ENCODE data around the gene FAM185A. TPM values are rescaled to one million over a fixed set of nuclear protein-coding genes. Genes with fewer than 3 reads are reported as not detected.
A peak's percentile ranks its signal among the peaks of the same experiment; 100 is the strongest.
"Not testable (repeated sequence)": the region's sequence is repeated elsewhere in the genome, so short reads cannot be mapped to it uniquely, and the experiment has no call there.

Gene FAM185A
- total and polyA plus RNA-seq, 2 of the 4 experiments (the other 2 are of a cell fraction), result 3.6 to 4.3 TPM

DNA sequence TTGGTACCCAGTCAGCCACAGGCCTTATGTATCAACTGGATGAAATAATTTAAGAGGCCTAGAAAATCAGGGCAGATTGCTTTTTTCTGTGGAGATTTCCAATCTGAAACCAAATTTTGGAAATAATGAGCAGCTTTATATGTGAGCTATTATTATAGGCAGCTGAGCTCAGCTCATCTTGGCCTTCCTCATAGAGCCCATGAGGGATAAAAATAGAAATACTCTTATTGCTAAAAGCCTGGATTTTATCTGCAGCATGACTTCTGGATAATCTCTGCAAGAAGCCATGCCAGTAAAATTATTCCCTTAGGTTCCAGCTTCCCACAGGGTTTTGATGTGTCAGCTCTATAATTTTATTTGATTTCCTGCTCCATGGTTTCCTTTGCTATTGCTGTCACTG is 43.0 kb downstream of the FAM185A start:
- ATAC-seq (ENCODE audit: low read depth); CTCF ChIA-PET; POLR2A ChIA-PET (ENCODE audit: unreplicated experiment); H2BK5ac ChIP-seq (ENCODE audit: low read depth, low read length, poor library complexity, severe bottlenecking); H3K9me3 ChIP-seq (ENCODE audit: control insufficient read depth, insufficient read depth, low read length); H3K4me3 ChIP-seq (ENCODE audit: insufficient read depth, low read depth, low read length); intact Hi-C loops (cut with micrococcal nuclease); H2AK5ac ChIP-seq (ENCODE audit: low read depth, low read length); H3K9me1 ChIP-seq (ENCODE audit: insufficient read depth, low read length); BruUV-seq (replicated peaks); H3K14ac ChIP-seq (replicated peaks; ENCODE audit: low read depth, low read length); H4K91ac ChIP-seq (ENCODE audit: insufficient read depth, low read depth, low read length); H2AK9ac ChIP-seq (replicated peaks; ENCODE audit: low read depth, low read length, poor library complexity); in situ Hi-C loops (cut with MboI; ENCODE audit: low sequenced_read_pairs); H2AFZ ChIP-seq (replicated peaks; ENCODE audit: low read length, poor library complexity); H3K18ac ChIP-seq (ENCODE audit: low read depth, low read length); H3K4ac ChIP-seq (ENCODE audit: low read depth, low read length); H3K27ac ChIP-seq (ENCODE audit: insufficient read depth, low read length); H3K79me1 ChIP-seq (ENCODE audit: low read depth in 1 of 2, low read length in 2 of 2); H3K9ac ChIP-seq (ENCODE audit: low read depth, low read length); DNase-seq; H3K4me2 ChIP-seq (ENCODE audit: low read depth, low read length); H3K56ac ChIP-seq (ENCODE audit: extremely low read depth, insufficient read depth, low read length); H4K5ac ChIP-seq (ENCODE audit: low read depth, low read length); H3K23ac ChIP-seq (ENCODE audit: low read depth, low read length); H4K8ac ChIP-seq (ENCODE audit: low read depth in 2 of 2, low read length in 2 of 2); H2BK120ac ChIP-seq (ENCODE audit: low read depth, low read length); H3K27me3 ChIP-seq (ENCODE audit: control insufficient read depth, insufficient read depth, low read length); H3K4me1 ChIP-seq (ENCODE audit: control insufficient read depth, insufficient read depth, low read length); H2BK15ac ChIP-seq (ENCODE audit: low read depth, low read length); dilution Hi-C loops (cut with HindIII; ENCODE audit: low sequenced_read_pairs, unreplicated experiment); H3K36me3 ChIP-seq (ENCODE audit: control insufficient read depth, insufficient read depth, low read length); H2BK20ac ChIP-seq (ENCODE audit: low read depth, low read length); H4K20me1 ChIP-seq (ENCODE audit: insufficient read depth, low read length): not testable (repeated sequence)

GRCh38 chr7:102794567-102794966 is 45.8 kb downstream of the FAM185A start:
- H2BK20ac ChIP-seq (ENCODE audit: low read depth, low read length); H3K27me3 ChIP-seq (ENCODE audit: control insufficient read depth, insufficient read depth, low read length); H4K20me1 ChIP-seq (ENCODE audit: insufficient read depth, low read length); H2AFZ ChIP-seq (replicated peaks; ENCODE audit: low read length, poor library complexity); H3K9ac ChIP-seq (ENCODE audit: low read depth, low read length); H2BK15ac ChIP-seq (ENCODE audit: low read depth, low read length); H2BK5ac ChIP-seq (ENCODE audit: low read depth, low read length, poor library complexity, severe bottlenecking); H3K23ac ChIP-seq (ENCODE audit: low read depth, low read length); H3K9me1 ChIP-seq (ENCODE audit: insufficient read depth, low read length); H3K4me2 ChIP-seq (ENCODE audit: low read depth, low read length); H3K4me3 ChIP-seq (ENCODE audit: insufficient read depth, low read depth, low read length); H3K9me3 ChIP-seq (ENCODE audit: control insufficient read depth, insufficient read depth, low read length); H3K4ac ChIP-seq (ENCODE audit: low read depth, low read length); H4K91ac ChIP-seq (ENCODE audit: insufficient read depth, low read depth, low read length); H3K36me3 ChIP-seq (ENCODE audit: control insufficient read depth, insufficient read depth, low read length); H4K5ac ChIP-seq (ENCODE audit: low read depth, low read length); H3K56ac ChIP-seq (ENCODE audit: extremely low read depth, insufficient read depth, low read length); CTCF ChIA-PET; intact Hi-C loops (cut with micrococcal nuclease); H2BK120ac ChIP-seq (ENCODE audit: low read depth, low read length); H3K18ac ChIP-seq (ENCODE audit: low read depth, low read length); dilution Hi-C loops (cut with HindIII; ENCODE audit: low sequenced_read_pairs, unreplicated experiment); H3K14ac ChIP-seq (replicated peaks; ENCODE audit: low read depth, low read length); H4K8ac ChIP-seq (ENCODE audit: low read depth in 2 of 2, low read length in 2 of 2); H3K27ac ChIP-seq (ENCODE audit: insufficient read depth, low read length); POLR2A ChIA-PET (ENCODE audit: unreplicated experiment); in situ Hi-C loops (cut with MboI; ENCODE audit: low sequenced_read_pairs); H2AK9ac ChIP-seq (replicated peaks; ENCODE audit: low read depth, low read length, poor library complexity); H3K79me1 ChIP-seq (ENCODE audit: low read depth in 1 of 2, low read length in 2 of 2); H3K4me1 ChIP-seq (ENCODE audit: control insufficient read depth, insufficient read depth, low read length); H2AK5ac ChIP-seq (ENCODE audit: low read depth, low read length); BruUV-seq (replicated peaks): not testable (repeated sequence)
- DNase-seq (peak; percentile 60), ATAC-seq (ENCODE audit: low read depth) (peak; percentile 42)
- WGBS, 2 experiments (ENCODE audit: extremely low coverage in 2 of 2, insufficient read length in 1 of 2), result no CpG with 5 or more reads among the region's 1 CpG
